Measurements from ENCODE around the gene PRKN.

The PRKN gene

DNA sequence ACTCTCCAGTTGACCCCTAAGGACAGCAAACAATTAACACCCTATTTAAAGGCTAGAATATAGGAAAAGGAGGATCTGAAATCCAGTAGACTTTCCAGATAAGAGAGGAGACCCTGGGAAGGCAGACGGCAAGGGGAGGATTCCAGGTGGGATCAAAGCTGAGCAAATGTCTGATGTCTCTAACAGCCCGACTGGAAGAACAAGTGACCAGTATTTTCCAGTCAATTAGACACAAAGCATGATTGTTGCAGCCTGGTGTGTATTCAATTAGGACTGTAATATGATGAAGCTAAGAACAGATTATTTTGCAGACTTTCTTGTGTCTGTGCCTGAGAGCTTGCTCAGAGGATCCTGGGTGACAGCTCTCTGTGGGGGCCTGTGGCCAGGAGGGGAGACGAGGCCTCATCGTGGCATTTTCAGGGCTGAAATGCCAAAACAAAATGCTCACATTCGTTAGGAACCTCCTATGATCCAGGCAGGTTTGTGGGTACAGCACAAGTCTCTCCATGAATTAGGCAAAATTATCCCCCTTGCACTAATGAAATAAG is 981.9 kb downstream of the PRKN start:
- no peak for DNase-seq
- TF ChIP-seq POLR2A (IDR thresholded peaks at IDR 0.05; ENCODE audit: low read length) (no peak), GATA1 (IDR thresholded peaks at IDR 0.05; ENCODE audit: low read depth, low read length) (no peak)

DNA sequence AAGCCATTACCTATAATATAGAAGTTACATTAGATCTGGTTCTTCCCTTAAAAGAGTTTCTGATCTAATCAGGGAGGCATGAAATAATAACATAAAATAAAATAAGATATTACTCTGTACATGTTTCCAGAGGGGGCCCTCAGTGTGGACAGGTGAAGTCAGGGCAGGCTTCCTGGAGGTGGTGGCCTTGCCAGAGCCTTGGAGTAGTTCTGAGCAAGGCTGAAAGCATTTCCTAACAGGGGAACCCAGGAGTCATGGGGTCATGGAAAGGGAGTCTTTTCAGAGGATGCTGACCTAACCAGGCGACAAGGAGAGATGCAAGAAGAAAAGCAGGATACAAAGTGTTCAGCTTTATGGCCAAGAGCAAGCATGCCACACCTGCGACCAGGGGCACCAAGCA is 982.4 kb downstream of the PRKN start:
- no peak for DNase-seq
- TF ChIP-seq POLR2A (IDR thresholded peaks at IDR 0.05; ENCODE audit: low read length) = no peak
- no peak for TF ChIP-seq GATA1 (IDR thresholded peaks at IDR 0.05; ENCODE audit: low read depth, low read length)

DNA sequence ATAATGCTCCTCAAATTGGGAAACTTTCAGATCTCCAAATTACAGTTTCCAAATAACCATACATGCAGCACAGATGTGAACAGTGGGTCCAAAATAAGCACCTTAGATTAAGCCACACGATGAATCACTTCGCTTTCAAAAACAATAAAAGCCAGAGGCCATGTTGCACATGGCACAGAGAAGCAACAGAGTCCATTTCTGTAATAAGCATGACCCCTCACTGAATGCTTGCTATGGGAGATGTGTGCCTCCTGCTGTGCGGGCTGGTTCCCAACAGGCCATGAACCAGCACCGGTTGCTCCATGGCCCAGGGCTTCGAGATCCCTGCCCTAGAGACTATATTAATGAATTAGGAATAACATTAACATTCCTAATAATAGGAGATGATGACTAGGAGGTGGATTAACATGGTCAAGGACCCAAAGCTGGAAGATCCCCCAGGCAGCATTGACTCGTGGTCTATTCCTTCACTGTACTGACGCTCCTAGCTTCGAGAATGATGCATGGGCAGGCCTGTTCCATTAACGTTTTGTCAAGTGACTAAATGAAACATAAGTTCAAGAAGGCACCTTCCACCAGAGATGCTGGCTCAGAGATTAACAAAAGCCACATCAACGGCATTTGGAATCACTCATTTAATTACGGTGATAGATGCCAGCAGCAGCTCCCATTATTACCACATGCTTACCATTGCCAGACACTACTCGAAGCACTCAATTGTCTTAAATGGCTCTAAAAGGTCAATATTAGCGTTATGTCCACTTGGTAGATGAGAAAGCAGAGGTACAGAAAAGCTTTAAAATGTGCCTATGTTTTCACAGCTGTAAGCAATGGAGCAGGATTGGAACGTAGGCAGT is 983.1 kb downstream of the PRKN start:
- no peak for DNase-seq
- TF ChIP-seq POLR2A (IDR thresholded peaks at IDR 0.05; ENCODE audit: low read length) (no peak), GATA1 (IDR thresholded peaks at IDR 0.05; ENCODE audit: low read depth, low read length) (no peak)

DNA sequence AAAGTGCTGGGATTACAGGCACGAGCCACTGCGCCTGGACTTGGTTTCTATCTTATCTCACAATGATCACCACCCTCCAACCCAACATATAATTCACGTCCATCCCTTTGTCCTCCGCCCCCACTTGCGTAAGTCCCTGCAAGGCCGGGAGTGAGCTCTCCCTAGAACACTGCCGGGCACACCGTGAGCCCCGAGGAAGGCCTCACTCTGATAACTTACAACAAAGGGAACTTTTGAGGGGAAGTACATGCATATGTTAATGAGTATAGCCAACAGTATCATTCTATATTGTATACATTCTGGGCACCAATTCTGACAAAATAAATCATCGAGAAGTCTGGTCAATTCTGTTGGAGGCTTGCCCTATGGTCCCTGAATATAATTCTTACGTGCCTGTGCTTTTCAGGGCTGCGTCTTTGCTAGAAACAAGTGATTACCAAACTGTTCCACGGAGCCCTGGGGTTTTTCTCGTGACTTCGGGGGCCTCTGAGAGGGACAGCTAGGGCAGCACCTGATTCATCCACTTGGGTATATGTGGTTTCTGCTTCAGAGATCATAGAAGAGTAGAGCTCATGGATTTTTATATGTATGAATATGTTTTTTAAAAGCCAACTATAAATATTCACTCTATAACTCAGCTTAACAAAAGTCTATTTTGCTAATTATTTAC is 983.9 kb downstream of the PRKN start:
- TF ChIP-seq GATA1 (IDR thresholded peaks at IDR 0.05; ENCODE audit: low read depth, low read length) (no peak), POLR2A (IDR thresholded peaks at IDR 0.05; ENCODE audit: low read length) (no peak)
- DNase-seq = no peak

DNA sequence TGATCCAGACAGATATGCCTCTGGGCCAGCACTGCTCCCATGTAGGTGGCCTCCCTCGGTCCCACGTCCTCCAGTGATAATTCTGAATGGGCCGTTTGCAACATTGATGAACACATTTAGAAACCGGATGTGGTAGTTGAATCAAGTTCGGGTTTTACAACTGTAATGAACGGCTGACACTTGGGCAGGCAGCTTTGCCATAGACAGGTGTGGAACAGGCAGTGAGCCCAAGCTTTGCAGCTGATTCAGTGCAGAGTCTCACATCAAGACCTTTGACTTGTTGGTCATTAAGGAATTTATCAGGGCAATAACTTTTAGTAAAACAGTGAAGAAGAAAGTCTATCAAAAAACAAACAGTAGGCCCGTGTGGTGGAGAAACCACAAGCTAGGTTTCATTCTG is 987.1 kb downstream of the PRKN start:
- no peak for TF ChIP-seq GATA1 (IDR thresholded peaks at IDR 0.05; ENCODE audit: low read depth, low read length)
- TF ChIP-seq POLR2A (IDR thresholded peaks at IDR 0.05; ENCODE audit: low read length) = no peak
- DNase-seq = no peak

DNA sequence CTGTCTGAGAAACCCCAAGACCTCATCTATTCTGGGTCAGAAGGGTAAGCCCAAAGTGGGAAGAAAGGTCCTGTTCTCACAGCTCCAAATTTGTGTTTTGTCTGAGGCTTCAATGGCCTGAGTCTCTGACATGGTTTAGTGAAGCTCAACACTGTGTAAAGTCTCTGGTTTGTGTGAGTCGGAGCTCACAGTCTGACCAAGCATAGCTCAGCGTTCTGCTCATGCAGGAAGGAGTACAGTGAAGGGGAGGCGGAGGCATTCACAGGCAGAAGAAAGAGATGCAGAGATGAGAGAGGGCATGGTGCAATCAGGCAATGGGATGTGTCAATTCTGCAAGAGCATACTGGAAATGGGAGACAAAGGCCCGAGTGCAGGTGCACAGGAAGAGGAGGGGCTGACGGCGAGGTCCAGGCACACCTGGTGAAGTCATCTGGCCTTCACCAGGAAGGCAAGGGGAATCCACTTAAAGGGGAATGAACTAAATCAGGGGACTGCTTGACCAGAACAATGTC is 990.7 kb downstream of the PRKN start:
- TF ChIP-seq GATA1 (IDR thresholded peaks at IDR 0.05; ENCODE audit: low read depth, low read length) (no peak), POLR2A (IDR thresholded peaks at IDR 0.05; ENCODE audit: low read length) (no peak)
- no peak for DNase-seq

DNA sequence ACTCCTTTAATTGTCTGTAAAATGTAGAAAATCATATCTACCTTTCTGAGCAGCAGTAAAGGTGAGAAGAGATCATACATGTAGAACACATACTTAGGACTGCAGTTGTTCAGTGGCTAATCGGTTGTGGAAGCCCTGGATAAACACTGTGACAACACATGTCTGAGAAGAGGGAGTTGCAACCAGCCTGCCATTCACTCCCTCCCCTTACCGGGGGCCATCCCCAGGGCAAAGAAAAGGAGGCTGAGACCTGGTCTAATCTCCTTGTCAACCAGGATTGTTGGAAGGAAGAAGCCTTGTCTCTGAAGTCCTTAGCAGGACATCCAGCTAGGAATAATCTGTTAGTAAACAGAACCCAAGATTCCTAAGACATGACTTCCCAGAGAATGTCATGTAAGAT is 991.2 kb downstream of the PRKN start:
- TF ChIP-seq POLR2A (IDR thresholded peaks at IDR 0.05; ENCODE audit: low read length) (no peak), GATA1 (IDR thresholded peaks at IDR 0.05; ENCODE audit: low read depth, low read length) (no peak)
- no peak for DNase-seq

DNA sequence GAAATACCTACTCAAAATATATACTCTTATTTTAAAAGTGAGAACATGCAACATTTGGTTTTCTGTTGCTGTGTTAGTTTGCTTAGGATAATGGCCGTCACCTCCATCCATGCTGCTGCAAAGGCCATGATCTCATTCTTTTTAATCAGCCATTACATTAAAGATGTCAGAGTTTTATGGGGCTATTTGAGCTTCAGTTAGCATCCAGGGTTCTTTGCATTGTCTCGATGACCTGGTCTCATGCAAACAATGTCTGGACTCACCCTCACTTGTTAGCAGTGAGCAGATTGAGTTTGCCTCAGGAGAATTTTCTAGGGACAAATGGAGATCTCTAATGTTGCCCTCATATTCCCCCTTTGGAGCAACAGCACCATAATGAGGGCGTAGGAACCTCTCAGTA is 995.0 kb downstream of the PRKN start:
- TF ChIP-seq GATA1 (IDR thresholded peaks at IDR 0.05; ENCODE audit: low read depth, low read length) = no peak
- TF ChIP-seq POLR2A (IDR thresholded peaks at IDR 0.05; ENCODE audit: low read length) = no peak
- DNase-seq = no peak

DNA sequence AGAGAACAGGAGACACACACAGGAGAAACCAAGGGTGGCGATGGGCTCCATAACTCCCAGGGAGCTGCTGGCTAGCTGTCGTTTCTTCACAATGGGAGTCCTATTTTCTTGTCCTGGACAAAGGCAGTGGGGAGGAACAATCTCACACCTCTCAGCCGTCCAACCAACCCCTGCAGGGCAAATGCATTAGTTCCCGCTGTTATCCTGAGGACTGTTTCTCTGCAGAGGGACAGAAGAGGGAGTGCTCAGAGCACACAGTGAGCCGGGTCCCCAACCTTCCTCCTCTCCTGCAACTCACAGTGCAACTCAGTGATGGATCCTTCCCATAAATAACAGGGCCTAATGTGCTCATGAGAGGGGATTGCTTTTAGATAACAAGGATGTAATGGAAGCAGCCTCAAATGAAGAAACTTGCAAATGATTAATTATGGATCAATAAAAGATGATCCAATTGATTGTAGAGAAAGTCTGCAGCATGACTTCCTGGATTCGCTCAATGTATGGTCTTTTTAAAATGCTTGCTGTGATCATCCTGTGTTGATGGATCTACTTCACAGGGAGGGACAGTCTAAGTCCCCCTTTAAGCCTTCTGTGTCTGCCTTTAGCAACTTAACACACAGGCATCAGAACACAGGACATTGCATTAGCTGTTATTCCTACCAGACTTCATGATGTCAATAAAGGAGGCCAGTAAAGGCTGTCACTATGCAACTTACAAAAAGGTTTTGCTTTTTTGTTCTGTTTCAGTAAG is 1000.3 kb downstream of the PRKN start:
- TF ChIP-seq GATA1 (IDR thresholded peaks at IDR 0.05; ENCODE audit: low read depth, low read length) (no peak), POLR2A (IDR thresholded peaks at IDR 0.05; ENCODE audit: low read length) (no peak)
- DNase-seq = no peak

DNA sequence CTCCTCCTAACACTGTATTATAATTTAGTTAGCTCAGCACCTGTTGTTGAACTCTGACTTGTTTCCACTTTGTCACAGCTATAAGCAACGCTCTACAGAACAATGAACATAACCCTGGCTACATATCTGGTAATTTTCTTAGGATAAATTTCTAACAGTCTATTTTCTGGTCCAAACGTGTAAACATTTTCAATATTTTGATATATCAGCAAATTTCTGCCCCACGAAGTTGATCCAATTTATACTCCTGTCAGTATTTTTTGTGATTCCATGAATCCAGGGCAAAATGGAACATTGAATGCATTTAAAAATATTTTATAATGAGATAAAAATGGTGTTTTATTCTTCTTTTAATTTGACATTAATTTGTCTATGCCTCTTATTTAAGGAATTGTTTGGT is 1005.2 kb downstream of the PRKN start:
- no peak for DNase-seq
- TF ChIP-seq GATA1 (IDR thresholded peaks at IDR 0.05; ENCODE audit: low read depth, low read length) (no peak), POLR2A (IDR thresholded peaks at IDR 0.05; ENCODE audit: low read length) (no peak)

DNA sequence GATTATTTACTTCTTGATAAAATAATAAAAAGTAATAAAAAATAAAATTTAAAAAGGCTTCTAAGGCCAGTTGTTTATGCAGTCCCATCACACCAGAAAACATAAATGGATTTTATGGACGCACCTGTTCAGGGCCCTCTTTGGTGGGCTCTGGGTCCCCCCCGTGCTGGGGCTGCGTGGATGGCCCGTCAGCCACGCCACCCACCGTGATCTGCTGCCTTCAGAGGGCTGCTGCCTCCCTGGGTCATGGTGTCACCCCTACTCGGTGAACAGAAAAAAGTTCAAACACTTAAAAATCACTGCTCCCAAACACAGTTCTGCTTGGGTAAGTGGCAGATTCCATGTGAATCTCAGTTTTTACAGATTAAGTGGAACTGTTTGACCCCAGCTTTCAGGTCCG is 1006.1 kb downstream of the PRKN start:
- TF ChIP-seq GATA1 (IDR thresholded peaks at IDR 0.05; ENCODE audit: low read depth, low read length) (no peak), POLR2A (IDR thresholded peaks at IDR 0.05; ENCODE audit: low read length) (no peak)
- DNase-seq = no peak

DNA sequence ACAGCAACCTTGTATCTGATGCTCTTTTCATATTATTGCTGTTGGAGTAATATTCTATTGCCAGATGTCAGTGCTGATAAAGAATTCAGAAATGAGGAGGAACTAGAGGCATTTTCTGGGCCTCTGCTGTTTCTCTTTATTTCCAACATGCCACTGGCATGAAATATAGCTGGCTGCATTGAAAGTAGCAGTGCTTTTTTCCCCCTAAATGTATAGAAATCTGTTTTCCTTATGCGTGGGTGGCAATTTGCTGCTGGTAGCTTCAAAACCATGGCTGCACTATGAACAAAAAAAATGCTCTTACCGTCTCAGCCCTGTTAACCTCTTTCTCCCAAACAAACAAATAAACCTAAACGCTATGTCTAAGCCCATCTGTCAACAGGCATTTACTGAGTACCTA is 1011.4 kb downstream of the PRKN start:
- DNase-seq = no peak
- no peak for TF ChIP-seq GATA1 (IDR thresholded peaks at IDR 0.05; ENCODE audit: low read depth, low read length)
- TF ChIP-seq POLR2A (IDR thresholded peaks at IDR 0.05; ENCODE audit: low read length) = no peak

DNA sequence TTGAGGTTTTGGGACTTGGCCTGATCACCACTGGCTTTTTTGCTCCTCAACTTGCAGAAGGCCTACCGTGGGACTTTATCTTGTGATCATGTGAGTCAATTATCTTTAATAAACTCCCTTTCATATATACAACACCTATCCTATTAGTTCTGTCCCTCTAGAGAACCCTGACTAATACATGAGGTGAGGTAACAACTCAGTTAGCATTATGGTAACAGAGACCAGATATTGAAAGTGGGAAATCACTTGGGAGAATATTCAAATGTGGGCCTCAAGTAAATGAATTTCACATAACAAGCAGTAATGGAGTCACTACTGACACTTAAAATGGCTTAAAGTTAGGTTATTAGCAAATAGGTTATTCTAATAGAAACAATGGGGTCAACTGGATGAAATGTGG is 1015.6 kb downstream of the PRKN start:
- TF ChIP-seq GATA1 (IDR thresholded peaks at IDR 0.05; ENCODE audit: low read depth, low read length) = no peak
- TF ChIP-seq POLR2A (IDR thresholded peaks at IDR 0.05; ENCODE audit: low read length) = no peak

DNA sequence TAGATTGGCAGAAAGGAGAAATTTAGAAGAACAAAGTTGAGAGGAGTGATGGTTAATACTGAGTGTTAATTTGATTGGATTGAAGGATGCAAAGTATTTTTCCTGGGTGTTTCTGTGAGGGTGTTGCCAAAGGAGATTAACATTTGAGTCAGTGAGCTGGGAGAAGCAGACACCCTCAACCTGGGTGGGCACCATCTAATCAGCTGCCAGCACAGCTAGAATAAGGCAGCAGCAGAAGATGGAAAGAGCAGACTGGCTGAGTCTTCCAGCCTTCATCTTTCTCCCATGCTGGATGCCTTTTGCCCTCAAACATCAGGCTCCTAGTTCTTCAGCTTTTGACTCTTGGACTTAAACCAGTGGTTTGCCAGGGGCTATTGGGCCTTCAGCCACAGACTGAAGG is 1016.1 kb downstream of the PRKN start:
- DNase-seq = no peak
- no peak for TF ChIP-seq GATA1 (IDR thresholded peaks at IDR 0.05; ENCODE audit: low read depth, low read length)
- no peak for TF ChIP-seq POLR2A (IDR thresholded peaks at IDR 0.05; ENCODE audit: low read length)

More for the DNA sequence above, 1015.6 kb downstream of the PRKN start:
- DNase-seq = no peak
